Astrocyte (in vitro differentiated cells and primary cell): Measurements from ENCODE around the gene ZBTB7C.

Experiments used
- EZH2 ChIP-seq: IDR thresholded peaks from 2 replicates; pipeline ENCODE4 v1.6.1; 2012; ENCODE audit warnings: mild to moderate bottlenecking, low read length, inconsistent platforms; ENCODE audit not compliant: insufficient read depth
- TF ChIP-seq, protein P1 (sequence below): IDR thresholded peaks from 2 replicates; pipeline ENCODE4 v1.5.1; 2011; ENCODE audit warnings: low read depth, mild to moderate bottlenecking, inconsistent platforms, low read length, moderate library complexity; ENCODE audit not compliant: insufficient read depth

DNA sequence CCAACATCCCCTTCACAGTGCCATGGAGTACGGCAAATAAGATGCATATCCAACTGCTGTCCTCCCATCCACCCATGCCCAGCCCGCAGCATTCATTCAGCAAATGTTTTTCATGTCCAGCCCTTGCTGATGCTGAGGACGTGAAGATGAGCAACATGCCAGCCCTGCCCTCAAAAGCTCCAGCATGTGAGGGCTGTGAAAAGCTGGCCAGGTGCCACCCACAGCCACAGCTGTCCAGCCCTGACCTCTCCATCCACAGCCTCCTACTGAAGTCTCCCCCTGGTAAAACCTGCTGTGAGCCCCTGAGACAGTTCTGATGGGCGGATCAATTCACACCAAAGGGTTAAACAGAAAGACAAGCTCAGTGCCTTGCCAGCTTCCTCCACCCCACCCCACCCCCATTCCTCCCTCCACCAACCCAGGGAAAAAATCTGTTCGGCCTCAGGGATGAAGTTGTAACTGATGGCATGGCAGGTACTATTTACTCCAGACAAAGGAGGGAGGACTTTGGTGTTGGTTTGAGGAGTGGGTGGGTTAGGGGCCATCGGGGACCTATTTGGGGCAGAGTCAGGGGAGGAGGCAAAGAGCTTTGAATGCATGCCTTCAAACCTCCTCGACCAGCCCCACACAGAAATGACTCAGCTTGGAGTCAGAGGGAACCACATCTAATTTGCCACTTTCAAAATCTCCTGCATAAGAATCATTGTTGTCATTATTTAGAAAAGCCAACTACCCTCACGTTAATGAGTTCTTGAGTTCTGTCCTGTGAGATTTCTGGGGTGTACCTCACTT, 4.3 kb downstream of the ZBTB7C start:
- TF ChIP-seq, protein P1, sequence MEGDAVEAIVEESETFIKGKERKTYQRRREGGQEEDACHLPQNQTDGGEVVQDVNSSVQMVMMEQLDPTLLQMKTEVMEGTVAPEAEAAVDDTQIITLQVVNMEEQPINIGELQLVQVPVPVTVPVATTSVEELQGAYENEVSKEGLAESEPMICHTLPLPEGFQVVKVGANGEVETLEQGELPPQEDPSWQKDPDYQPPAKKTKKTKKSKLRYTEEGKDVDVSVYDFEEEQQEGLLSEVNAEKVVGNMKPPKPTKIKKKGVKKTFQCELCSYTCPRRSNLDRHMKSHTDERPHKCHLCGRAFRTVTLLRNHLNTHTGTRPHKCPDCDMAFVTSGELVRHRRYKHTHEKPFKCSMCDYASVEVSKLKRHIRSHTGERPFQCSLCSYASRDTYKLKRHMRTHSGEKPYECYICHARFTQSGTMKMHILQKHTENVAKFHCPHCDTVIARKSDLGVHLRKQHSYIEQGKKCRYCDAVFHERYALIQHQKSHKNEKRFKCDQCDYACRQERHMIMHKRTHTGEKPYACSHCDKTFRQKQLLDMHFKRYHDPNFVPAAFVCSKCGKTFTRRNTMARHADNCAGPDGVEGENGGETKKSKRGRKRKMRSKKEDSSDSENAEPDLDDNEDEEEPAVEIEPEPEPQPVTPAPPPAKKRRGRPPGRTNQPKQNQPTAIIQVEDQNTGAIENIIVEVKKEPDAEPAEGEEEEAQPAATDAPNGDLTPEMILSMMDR: no peak
- no peak for TF ChIP-seq EZH2
